OCI-LY7 (cell line): Measurements from ENCODE around the gene CWC22. TPM values are rescaled to one million over a fixed set of nuclear protein-coding genes. Genes with fewer than 3 reads are reported as not detected.
"Not testable (repeated sequence)": the region's sequence is repeated elsewhere in the genome, so short reads cannot be mapped to it uniquely, and the experiment has no call there.

Experiments
- BruUV-seq: library from RNA; stranded (reverse); fragments of 400-500 nt; replicated peaks from 2 replicates; lab custom pipeline; 2021; lab: Mats Ljungman, UMichigan
- CTCF ChIA-PET: fragments of 300-600 bp; sonication (Branson Sonifier 250); formaldehyde crosslinking; loops from one replicate; lab custom pipeline; 2022; ENCODE audit warnings: antibody characterized with exemption; ENCODE audit not compliant: unreplicated experiment; lab: Charles Lee
- POLR2A ChIA-PET: fragments of 300-600 bp; sonication (Branson Sonifier 250); formaldehyde crosslinking; loops from one replicate; lab custom pipeline; 2022; ENCODE audit warnings: antibody characterized with exemption; lab: Charles Lee
- DNase-seq: peaks from one replicate; pipeline ENCODE4 v3.0.0-alpha.2; 2015; ENCODE audit warnings: low spot score
- H2AFZ ChIP-seq: fragments of 200-600 bp; sonication (generic), shearing (Covaris generic); 2 replicates; pipeline ENCODE4 v1.6.1; 2014; ENCODE audit warnings: mild to moderate bottlenecking, antibody characterized with exemption, low read length, moderate library complexity
- H3K27ac ChIP-seq: fragments of 200-600 bp; sonication (generic); 2 replicates; pipeline ENCODE4 v1.5.1; 2014; ENCODE audit warnings: mixed run types, low read depth, mild to moderate bottlenecking, moderate library complexity, low read length, inconsistent platforms; ENCODE audit not compliant: poor library complexity, severe bottlenecking
- H3K36me3 ChIP-seq: fragments of 200-600 bp; sonication (generic); 2 replicates; pipeline ENCODE4 v1.6.1; 2014; ENCODE audit warnings: mild to moderate bottlenecking, antibody characterized with exemption, low read length, moderate library complexity, mixed read lengths; ENCODE audit not compliant: insufficient read depth
- H3K4me1 ChIP-seq: fragments of 200-600 bp; sonication (generic); 2 replicates; pipeline ENCODE4 v1.5.1; 2014; ENCODE audit warnings: mild to moderate bottlenecking, low read length; ENCODE audit not compliant: insufficient read depth, poor library complexity, severe bottlenecking
- H3K4me2 ChIP-seq: fragments of 200-600 bp; sonication (generic); 2 replicates; pipeline ENCODE4 v1.6.1; 2014; ENCODE audit warnings: mild to moderate bottlenecking, low read length
- H3K4me3 ChIP-seq: fragments of 200-600 bp; sonication (generic); 2 replicates; pipeline ENCODE4 v1.5.1; 2014; ENCODE audit warnings: mild to moderate bottlenecking, low read depth, low read length; ENCODE audit not compliant: poor library complexity, severe bottlenecking
- H3K79me2 ChIP-seq: fragments of 200-600 bp; sonication (generic); 2 replicates; pipeline ENCODE4 v1.6.1; 2016; ENCODE audit warnings: low read depth, mild to moderate bottlenecking, low read length, moderate library complexity, mixed read lengths; ENCODE audit not compliant: insufficient read depth
- H3K9me2 ChIP-seq: fragments of 200-600 bp; sonication (generic); 2 replicates; pipeline ENCODE4 v1.6.1; 2016; ENCODE audit warnings: mild to moderate bottlenecking, low read length, mixed read lengths; ENCODE audit not compliant: insufficient read depth
- H3K9me3 ChIP-seq: fragments of 200-600 bp; sonication (generic); 2 replicates; pipeline ENCODE4 v1.6.1; 2014; ENCODE audit warnings: mild to moderate bottlenecking, mixed run types, low read length, mixed read lengths
- H4K20me1 ChIP-seq: fragments of 200-600 bp; sonication (generic); 2 replicates; pipeline ENCODE4 v1.6.1; 2014; ENCODE audit warnings: mild to moderate bottlenecking, antibody characterized with exemption, low read length, moderate library complexity, mixed read lengths; ENCODE audit not compliant: insufficient read depth
- CTCF ChIP-seq: fragments of 200-600 bp; sonication (generic); conservative IDR thresholded peaks from 2 replicates; pipeline ENCODE4 v1.5.1; 2014; ENCODE audit warnings: mild to moderate bottlenecking, antibody characterized with exemption, low read length, moderate library complexity, mixed read lengths
- EZH2phosphoT487 ChIP-seq: fragments of 200-600 bp; sonication (generic); IDR thresholded peaks from 2 replicates; pipeline ENCODE4 v1.6.1; 2018; ENCODE audit warnings: low read depth, borderline replicate concordance, mild to moderate bottlenecking, mixed run types, antibody characterized with exemption, low read length, moderate library complexity, mixed read lengths
- intact Hi-C: fragments of 100-400 bp; cut with micrococcal nuclease; formaldehyde crosslinking; loops from one replicate; pipeline ENCODE4 v1.10.0; 2022; ENCODE audit not compliant: unreplicated experiment
- total RNA-seq, 2 experiments: library from RNA; depleted of rRNA in 1 of 2; stranded (reverse); fragments of >200 nt in 1 of 2; shearing (Covaris generic) in 1 of 2; gene quantifications; 2 replicates each; pipeline ENCODE4 v1.2.3, GENCODE V29; 2014 to 2022

Gene CWC22
- total RNA-seq, 2 experiments from 2014 or later, result 11.6 to 20.0 TPM

GRCh38 chr2:180012523-180012922, 5.4 kb upstream of the CWC22 start:
- Histone ChIP-seq H3K36me3 (no peaks in the 10 kb centered on the region), H3K27ac (no peak overlapping the region), H2AFZ (no peak overlapping the region), H3K79me2 (no peaks in the 10 kb centered on the region), H3K4me3 (no peak overlapping the region), H3K4me1 (peaks cover 16% of the 10 kb centered on the region), H3K4me2 (no peak overlapping the region), H3K9me2 (no peaks in the 10 kb centered on the region), H4K20me1 (no peaks in the 10 kb centered on the region), H3K9me3 (no peaks in the 10 kb centered on the region)
- BruUV-seq, result no TSS peak
- TF ChIP-seq EZH2phosphoT487 (no peak), CTCF (no peak)
- ChIA-PET CTCF (no interaction called here), POLR2A (no interaction called here)
- intact Hi-C loops, result no loop called here
- no peak for DNase-seq

DNA sequence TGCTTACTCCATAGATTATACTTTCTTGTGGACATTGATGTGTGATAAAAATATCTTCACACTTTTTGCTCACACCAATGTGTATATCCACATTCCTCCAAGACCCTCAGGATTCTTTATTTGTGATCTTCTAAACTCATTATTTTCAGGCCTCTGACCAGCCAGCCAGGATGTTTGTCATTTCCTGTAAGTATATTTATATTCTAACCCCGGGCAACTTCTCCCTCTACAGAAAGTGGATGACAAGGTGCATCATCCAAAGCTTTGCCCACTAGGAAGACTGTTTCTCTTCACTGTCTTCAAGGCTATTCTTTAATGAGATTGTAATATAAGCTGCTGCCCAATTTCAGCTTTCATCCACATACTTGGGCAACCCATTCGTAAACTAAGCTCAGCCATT, 3.6 kb upstream of the CWC22 start:
- Histone ChIP-seq H2AFZ (peak overlapping the region; percentile 52), H3K9me3 (no peaks in the 10 kb centered on the region), H3K4me2 (peak overlapping the region; percentile 38; the same call in 1 of the 2 replicates), H3K79me2 (peaks cover 10% of the 10 kb centered on the region), H3K4me3 (no peak overlapping the region), H3K9me2 (no peaks in the 10 kb centered on the region), H4K20me1 (no peaks in the 10 kb centered on the region), H3K36me3 (no peaks in the 10 kb centered on the region), H3K4me1 (peaks cover 24% of the 10 kb centered on the region), H3K27ac (no peak overlapping the region)
- CTCF ChIA-PET, result no interaction called here
- DNase-seq, result peak; percentile 19
- TF ChIP-seq CTCF (no peak), EZH2phosphoT487 (no peak)
- POLR2A ChIA-PET, result interaction anchor here (0.9 to 1.5 kb wide), 3 partner anchors 25 to 113 kb away, joined by 3 read pairs; no protein-coding TSS in a partner anchor
- intact Hi-C loops, result no loop called here
- BruUV-seq, result no TSS peak

GRCh38 chr2:180006231-180006630, 866 bp downstream of the CWC22 start:
- H3K27ac ChIP-seq, result peak overlapping the region; percentile 61
- no peaks in the 10 kb centered on the region for H4K20me1 ChIP-seq
- intact Hi-C loops, result loop anchor here (10.0 kb wide), 1 partner anchor 161 kb away; no protein-coding TSS in a partner anchor
- H3K9me2 ChIP-seq, result no peaks in the 10 kb centered on the region
- 0 out of 2 replicates have a peak, but pooled peaks cover 6% of the 10 kb centered on the region for H3K36me3 ChIP-seq
- peak overlapping the region; percentile 90 for H3K4me2 ChIP-seq
- H3K79me2 ChIP-seq, result peaks cover 28% of the 10 kb centered on the region
- BruUV-seq, result TSS peak; percentile 74
- H3K9me3 ChIP-seq, result no peaks in the 10 kb centered on the region
- DNase-seq, result no peak
- ChIA-PET POLR2A (interaction anchor here (0.6 to 1.2 kb wide), 4 partner anchors 20 to 868 kb away, joined by 3 to 4 read pairs (median 4); no protein-coding TSS in a partner anchor), CTCF (interaction anchor here (0.6 kb wide), 1 partner anchor 960 kb away, joined by 3 read pairs; no protein-coding TSS in a partner anchor)
- peak overlapping the region; percentile 97 for H2AFZ ChIP-seq
- peaks cover 27% of the 10 kb centered on the region for H3K4me1 ChIP-seq
- H3K4me3 ChIP-seq, result peak overlapping the region; percentile 88
- TF ChIP-seq EZH2phosphoT487, result no peak
- TF ChIP-seq CTCF, result no peak

DNA sequence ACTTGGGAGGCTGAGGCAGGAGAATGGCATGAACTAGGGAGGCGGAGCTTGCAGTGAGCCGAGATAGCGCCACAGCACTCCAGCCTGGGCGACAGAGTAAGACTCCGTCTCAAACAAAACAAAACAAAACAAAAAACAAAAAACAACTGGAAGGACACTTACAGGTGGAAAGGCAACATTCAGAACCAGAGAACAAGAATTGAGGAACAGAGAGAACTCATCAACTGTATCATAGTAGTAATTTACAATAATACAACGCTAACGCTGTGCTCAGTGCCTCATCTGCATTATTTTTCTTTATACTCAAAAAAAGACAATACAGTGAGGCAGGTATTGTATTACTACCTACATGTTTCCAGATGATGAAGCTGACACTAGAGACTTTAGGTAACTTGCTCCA, 1.6 kb downstream of the CWC22 start:
- H3K9me3 ChIP-seq, BruUV-seq, POLR2A ChIA-PET, H2AFZ ChIP-seq, H3K27ac ChIP-seq, H4K20me1 ChIP-seq, DNase-seq, H3K36me3 ChIP-seq, H3K9me2 ChIP-seq: not testable (repeated sequence)
- intact Hi-C loops, result loop anchor here (10.0 kb wide), 1 partner anchor 161 kb away; no protein-coding TSS in a partner anchor
- H3K4me1 ChIP-seq, result peaks cover 20% of the 10 kb centered on the region
- CTCF ChIA-PET, result interaction anchor here (0.6 kb wide), 1 partner anchor 249 kb away, joined by 3 read pairs; no protein-coding TSS in a partner anchor
- H3K4me2 ChIP-seq, result peak overlapping the region; percentile 90
- H3K79me2 ChIP-seq, result peaks cover 28% of the 10 kb centered on the region
- peak overlapping the region; percentile 88 for H3K4me3 ChIP-seq
